Measurements from ENCODE around the gene RNF135.
"Not testable (repeated sequence)": the region's sequence is repeated elsewhere in the genome, so short reads cannot be mapped to it uniquely, and the experiment has no call there.

Gene RNF135

GRCh38 chr17:31003225-31003866, 32.5 kb downstream of the RNF135 start:
- no peak overlapping the region for H3K27ac ChIP-seq
- no peaks in the 10 kb centered on the region for H3K9me3 ChIP-seq
- no peak for TF ChIP-seq CTCF (IDR thresholded peaks at IDR 0.05)

DNA sequence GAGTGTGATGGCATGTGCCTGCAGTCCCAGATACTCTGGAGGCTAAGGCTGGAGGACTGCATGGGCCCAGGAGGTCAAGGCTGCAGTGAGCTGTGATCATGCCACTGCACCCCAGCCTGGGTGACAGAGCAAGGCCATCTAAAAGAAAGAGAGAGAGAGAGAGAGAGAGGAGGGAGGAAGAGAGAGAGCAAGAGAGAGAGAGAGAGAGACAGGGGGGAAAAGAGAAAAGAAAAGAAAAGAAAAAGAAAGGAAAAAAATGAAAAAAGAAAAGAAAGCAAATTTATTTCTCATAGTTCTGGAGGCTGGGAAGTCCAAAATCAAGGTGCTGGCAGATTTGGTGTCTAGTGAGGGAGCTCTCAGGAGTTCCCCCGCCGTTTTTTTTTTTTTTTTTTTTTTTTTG, 33.3 kb downstream of the RNF135 start:
- Histone ChIP-seq H3K9me3 (no peaks in the 10 kb centered on the region), H3K4me1 (ENCODE audit: control insufficient read depth in 1 of 2, insufficient read depth in 1 of 2, low read depth in 1 of 2, low read length in 1 of 2) (peaks cover 6 to 19% of the 10 kb centered on the region in 2 experiments), H3K27ac (no peak overlapping the region), H3K36me3 (peaks cover 45% of the 10 kb centered on the region), H3K27me3 (peaks cover 20% of the 10 kb centered on the region), H3K4me3 (ENCODE audit: low read depth in 1 of 2, low read length in 1 of 2) (no peak overlapping the region)
- TF ChIP-seq CTCF (IDR thresholded peaks at IDR 0.05): no peak

More at GRCh38 chr17:31003225-31003866, 32.5 kb downstream of the RNF135 start:
- peaks cover 12% of the 10 kb centered on the region for H3K27me3 ChIP-seq
- peaks cover 53% of the 10 kb centered on the region for H3K36me3 ChIP-seq
- H3K4me1 ChIP-seq (ENCODE audit: control insufficient read depth in 1 of 2, insufficient read depth in 1 of 2, low read depth in 1 of 2, low read length in 1 of 2): peaks cover 0 to 12% of the 10 kb centered on the region in 2 experiments
- no peak overlapping the region for H3K4me3 ChIP-seq (ENCODE audit: low read depth in 1 of 2, low read length in 1 of 2)

GRCh38 chr17:31007695-31008373, 37.0 kb downstream of the RNF135 start:
- no peaks in the 10 kb centered on the region for H3K9me3 ChIP-seq
- H3K36me3 ChIP-seq: peaks cover 17% of the 10 kb centered on the region
- TF ChIP-seq CTCF (IDR thresholded peaks at IDR 0.05): no peak
- H3K27ac ChIP-seq: no peak overlapping the region
- H3K4me1 ChIP-seq (ENCODE audit: control insufficient read depth in 1 of 2, insufficient read depth in 1 of 2, low read depth in 1 of 2, low read length in 1 of 2): peaks cover 7 to 20% of the 10 kb centered on the region in 2 experiments
- peaks cover 35% of the 10 kb centered on the region for H3K27me3 ChIP-seq
- H3K4me3 ChIP-seq (ENCODE audit: low read depth in 1 of 2, low read length in 1 of 2): peak overlapping the region; percentile 63 to 79

GRCh38 chr17:31008374-31009041, 37.7 kb downstream of the RNF135 start:
- TF ChIP-seq CTCF (IDR thresholded peaks at IDR 0.05): no peak
- Histone ChIP-seq H3K27me3 (peaks cover 35% of the 10 kb centered on the region), H3K36me3 (peaks cover 13% of the 10 kb centered on the region), H3K27ac (no peak overlapping the region), H3K4me3 (ENCODE audit: low read depth in 1 of 2, low read length in 1 of 2) (peak overlapping the region; percentile 63 to 79), H3K4me1 (ENCODE audit: control insufficient read depth in 1 of 2, insufficient read depth in 1 of 2, low read depth in 1 of 2, low read length in 1 of 2) (peaks cover 7 to 20% of the 10 kb centered on the region in 2 experiments), H3K9me3 (no peaks in the 10 kb centered on the region)

- H3K4me1 ChIP-seq (ENCODE audit: control insufficient read depth in 1 of 2, insufficient read depth in 1 of 2, low read depth in 1 of 2, low read length in 1 of 2): peaks cover 7 to 20% of the 10 kb centered on the region in 2 experiments
- H3K27me3 ChIP-seq: peaks cover 35% of the 10 kb centered on the region
- H3K9me3 ChIP-seq, H3K27ac ChIP-seq, H3K36me3 ChIP-seq: not testable (repeated sequence)
- peak overlapping the region; percentile 63 to 79 for H3K4me3 ChIP-seq (ENCODE audit: low read depth in 1 of 2, low read length in 1 of 2)
Measured at GRCh38 chr17:31009042-31009702, 38.3 kb downstream of the RNF135 start.

- not testable (repeated sequence) for H3K4me3 ChIP-seq (ENCODE audit: low read depth in 1 of 2, low read length in 1 of 2); H3K36me3 ChIP-seq; H3K9me3 ChIP-seq; H3K27ac ChIP-seq
- Histone ChIP-seq H3K4me1 (ENCODE audit: control insufficient read depth in 1 of 2, insufficient read depth in 1 of 2, low read depth in 1 of 2, low read length in 1 of 2) (peaks cover 7 to 20% of the 10 kb centered on the region in 2 experiments), H3K27me3 (peaks cover 35% of the 10 kb centered on the region)
Measured at GRCh38 chr17:31010014-31010413, 39.2 kb downstream of the RNF135 start.
